Measurements from ENCODE around the gene NMNAT2. TPM values are rescaled to one million over a fixed set of nuclear protein-coding genes. Genes with fewer than 3 reads are reported as not detected.

NMNAT2 gene
- total RNA-seq, 1 experiment from 2014 or later = 8.8 TPM

DNA sequence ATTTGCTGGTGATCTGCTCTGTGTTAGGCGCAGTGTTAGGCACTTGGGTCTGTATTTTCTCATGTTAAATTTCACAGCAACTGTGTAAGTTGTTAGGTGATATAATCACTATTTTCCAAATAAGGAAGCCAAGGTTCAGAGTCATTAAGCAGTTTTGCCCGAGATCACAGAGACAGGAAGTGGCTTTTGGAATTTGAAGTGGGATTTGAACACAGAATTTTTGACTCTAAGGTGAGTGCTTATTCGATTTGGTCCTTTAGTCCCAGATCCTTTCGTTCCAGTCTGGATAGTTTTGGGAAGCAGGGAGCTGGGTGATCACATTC is 114.9 kb downstream of the NMNAT2 start (continued):
- TF ChIP-seq, protein P1, sequence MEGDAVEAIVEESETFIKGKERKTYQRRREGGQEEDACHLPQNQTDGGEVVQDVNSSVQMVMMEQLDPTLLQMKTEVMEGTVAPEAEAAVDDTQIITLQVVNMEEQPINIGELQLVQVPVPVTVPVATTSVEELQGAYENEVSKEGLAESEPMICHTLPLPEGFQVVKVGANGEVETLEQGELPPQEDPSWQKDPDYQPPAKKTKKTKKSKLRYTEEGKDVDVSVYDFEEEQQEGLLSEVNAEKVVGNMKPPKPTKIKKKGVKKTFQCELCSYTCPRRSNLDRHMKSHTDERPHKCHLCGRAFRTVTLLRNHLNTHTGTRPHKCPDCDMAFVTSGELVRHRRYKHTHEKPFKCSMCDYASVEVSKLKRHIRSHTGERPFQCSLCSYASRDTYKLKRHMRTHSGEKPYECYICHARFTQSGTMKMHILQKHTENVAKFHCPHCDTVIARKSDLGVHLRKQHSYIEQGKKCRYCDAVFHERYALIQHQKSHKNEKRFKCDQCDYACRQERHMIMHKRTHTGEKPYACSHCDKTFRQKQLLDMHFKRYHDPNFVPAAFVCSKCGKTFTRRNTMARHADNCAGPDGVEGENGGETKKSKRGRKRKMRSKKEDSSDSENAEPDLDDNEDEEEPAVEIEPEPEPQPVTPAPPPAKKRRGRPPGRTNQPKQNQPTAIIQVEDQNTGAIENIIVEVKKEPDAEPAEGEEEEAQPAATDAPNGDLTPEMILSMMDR (IDR thresholded peaks at IDR 0.05) = no peak
- no peak for TF ChIP-seq KAT7 (CRISPR knock-in tag; IDR thresholded peaks at IDR 0.05; ENCODE audit: borderline replicate concordance)
- no peak for TF ChIP-seq E2F1 (CRISPR knock-in tag; IDR thresholded peaks at IDR 0.05)
- no peak for TF ChIP-seq SMAD3 (CRISPR knock-in tag; IDR thresholded peaks at IDR 0.05; ENCODE audit: borderline replicate concordance)
- no peak for TF ChIP-seq MYBL2 (CRISPR knock-in tag; IDR thresholded peaks at IDR 0.05)
- no peak for TF ChIP-seq NR1H2 (CRISPR knock-in tag; IDR thresholded peaks at IDR 0.05)
- TF ChIP-seq, protein P2, sequence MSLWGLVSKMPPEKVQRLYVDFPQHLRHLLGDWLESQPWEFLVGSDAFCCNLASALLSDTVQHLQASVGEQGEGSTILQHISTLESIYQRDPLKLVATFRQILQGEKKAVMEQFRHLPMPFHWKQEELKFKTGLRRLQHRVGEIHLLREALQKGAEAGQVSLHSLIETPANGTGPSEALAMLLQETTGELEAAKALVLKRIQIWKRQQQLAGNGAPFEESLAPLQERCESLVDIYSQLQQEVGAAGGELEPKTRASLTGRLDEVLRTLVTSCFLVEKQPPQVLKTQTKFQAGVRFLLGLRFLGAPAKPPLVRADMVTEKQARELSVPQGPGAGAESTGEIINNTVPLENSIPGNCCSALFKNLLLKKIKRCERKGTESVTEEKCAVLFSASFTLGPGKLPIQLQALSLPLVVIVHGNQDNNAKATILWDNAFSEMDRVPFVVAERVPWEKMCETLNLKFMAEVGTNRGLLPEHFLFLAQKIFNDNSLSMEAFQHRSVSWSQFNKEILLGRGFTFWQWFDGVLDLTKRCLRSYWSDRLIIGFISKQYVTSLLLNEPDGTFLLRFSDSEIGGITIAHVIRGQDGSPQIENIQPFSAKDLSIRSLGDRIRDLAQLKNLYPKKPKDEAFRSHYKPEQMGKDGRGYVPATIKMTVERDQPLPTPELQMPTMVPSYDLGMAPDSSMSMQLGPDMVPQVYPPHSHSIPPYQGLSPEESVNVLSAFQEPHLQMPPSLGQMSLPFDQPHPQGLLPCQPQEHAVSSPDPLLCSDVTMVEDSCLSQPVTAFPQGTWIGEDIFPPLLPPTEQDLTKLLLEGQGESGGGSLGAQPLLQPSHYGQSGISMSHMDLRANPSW (CRISPR knock-in tag; conservative IDR thresholded peaks at IDR 0.05; ENCODE audit: low read depth) = no peak
- no peak for TF ChIP-seq FOXP1 (CRISPR knock-in tag; IDR thresholded peaks at IDR 0.05; ENCODE audit: borderline replicate concordance)

DNA sequence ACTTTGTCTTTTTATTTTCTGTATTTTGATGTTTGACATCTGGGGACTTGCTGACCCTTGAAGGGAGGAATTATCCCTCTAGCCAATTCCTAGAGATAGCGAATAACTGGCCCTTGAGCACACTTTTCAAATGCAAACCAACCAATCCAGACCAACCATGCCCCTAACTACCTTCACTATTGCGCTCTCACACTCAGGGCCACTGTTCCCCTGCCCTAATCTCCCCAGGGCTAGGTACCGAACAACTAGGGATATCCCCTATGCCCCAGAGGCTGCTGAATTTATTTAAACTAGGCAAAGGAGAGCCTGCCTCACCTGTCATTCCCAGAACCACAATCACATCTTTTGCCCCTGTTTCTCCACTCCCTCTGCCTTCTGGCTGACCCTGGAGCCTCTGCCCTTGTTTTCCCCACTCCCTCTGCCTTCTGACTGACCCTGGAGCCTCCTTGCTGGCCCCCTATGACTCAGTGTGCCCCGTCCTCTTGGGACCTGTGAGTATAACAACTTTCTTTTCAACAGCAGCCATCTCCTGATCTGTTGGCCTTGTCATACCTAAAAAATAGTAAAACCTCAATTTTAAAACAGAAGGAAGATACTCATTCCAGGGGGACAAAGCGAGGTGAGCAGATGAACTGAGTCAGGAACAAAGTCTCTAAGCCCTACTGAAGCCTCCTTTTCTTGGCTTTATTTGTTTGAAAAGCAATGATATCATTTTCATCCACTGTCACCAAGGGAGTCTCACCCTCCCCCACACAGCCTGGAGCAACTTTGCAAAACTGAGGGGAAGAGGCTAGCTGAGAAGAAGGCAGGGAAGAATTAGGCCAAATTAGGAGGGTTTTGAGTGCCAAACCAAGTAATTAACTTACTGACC is 115.5 kb downstream of the NMNAT2 start:
- Mint-ChIP-seq H3K27me3 (ENCODE audit: low read depth) (no peaks in the 10 kb centered on the region; the same call in 1 of the 2 replicates), H3K9me3 (peaks cover 10% of the 10 kb centered on the region), H3K27ac (no peak overlapping the region), H3K4me1 (peaks cover 46% of the 10 kb centered on the region), H3K36me3 (no peaks in the 10 kb centered on the region), H3K4me3 (no peak overlapping the region)
- TF ChIP-seq RELA (CRISPR knock-in tag; IDR thresholded peaks at IDR 0.05; ENCODE audit: borderline replicate concordance) (no peak), FOXJ3 (CRISPR knock-in tag; IDR thresholded peaks at IDR 0.05; ENCODE audit: borderline replicate concordance) (no peak), ZNF396 (CRISPR knock-in tag; IDR thresholded peaks at IDR 0.05; ENCODE audit: borderline replicate concordance) (no peak), ZNF425 (CRISPR knock-in tag; conservative IDR thresholded peaks at IDR 0.05) (no peak), ZNF219 (CRISPR knock-in tag; IDR thresholded peaks at IDR 0.05; ENCODE audit: borderline replicate concordance) (no peak), HMGXB4 (CRISPR knock-in tag; IDR thresholded peaks at IDR 0.05) (no peak)
- TF ChIP-seq, protein P3, sequence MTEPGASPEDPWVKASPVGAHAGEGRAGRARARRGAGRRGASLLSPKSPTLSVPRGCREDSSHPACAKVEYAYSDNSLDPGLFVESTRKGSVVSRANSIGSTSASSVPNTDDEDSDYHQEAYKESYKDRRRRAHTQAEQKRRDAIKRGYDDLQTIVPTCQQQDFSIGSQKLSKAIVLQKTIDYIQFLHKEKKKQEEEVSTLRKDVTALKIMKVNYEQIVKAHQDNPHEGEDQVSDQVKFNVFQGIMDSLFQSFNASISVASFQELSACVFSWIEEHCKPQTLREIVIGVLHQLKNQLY (CRISPR knock-in tag; IDR thresholded peaks at IDR 0.05) = no peak
- TF ChIP-seq, protein P4, sequence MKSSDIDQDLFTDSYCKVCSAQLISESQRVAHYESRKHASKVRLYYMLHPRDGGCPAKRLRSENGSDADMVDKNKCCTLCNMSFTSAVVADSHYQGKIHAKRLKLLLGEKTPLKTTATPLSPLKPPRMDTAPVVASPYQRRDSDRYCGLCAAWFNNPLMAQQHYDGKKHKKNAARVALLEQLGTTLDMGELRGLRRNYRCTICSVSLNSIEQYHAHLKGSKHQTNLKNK (CRISPR knock-in tag; IDR thresholded peaks at IDR 0.05) = no peak
- ATAC-seq (peak; percentile 71), DNase-seq (ENCODE audit: low spot score) (no peak)
- POLR2A ChIA-PET = no interaction called here
- CTCF ChIA-PET = no interaction called here
